Measurements from ENCODE around the gene PHOSPHO2. TPM values are rescaled to one million over a fixed set of nuclear protein-coding genes. Genes with fewer than 3 reads are reported as not detected.

The PHOSPHO2 gene
- polyA plus RNA-seq (2013): 15.2 TPM

GRCh38 chr2:169694113-169694893 lies at the start of gene PHOSPHO2, which contains the start of gene CFAP210:
Gene PHOSPHO2, plus strand, starts transcription at chr2:169694469. Its CDS starts 6,503 bp downstream, at chr2:169700972.
Gene CFAP210, minus strand, starts transcription at chr2:169694405. Its CDS starts 78 bp downstream, at chr2:169694327.
- peaks cover 6 to 16% (median 9%) of the 10 kb centered on the region in 4 experiments for H3K4me1 ChIP-seq (ENCODE audit: control extremely low read depth in 1 of 4, control insufficient read depth in 4 of 4, insufficient read depth in 4 of 4, low read length in 3 of 4)
- H3K27ac ChIP-seq (ENCODE audit: insufficient read depth in 1 of 2, low read depth in 1 of 2, low read length in 2 of 2, poor library complexity in 1 of 2, severe bottlenecking in 2 of 2): peak within 1 kb of the TSS; percentile 94 to 95
- ChIA-PET POLR2A (interaction anchor here (0.5 kb wide), 1 partner anchor 46 kb away, joined by 6 read pairs; no protein-coding TSS in a partner anchor), CTCF (interaction anchor here (1.1 to 4.1 kb wide), 6 partner anchors 9 to 96 kb away, joined by 3 to 20 read pairs (median 4); no protein-coding TSS in a partner anchor)
- H3K9me3 ChIP-seq (ENCODE audit: control extremely low read depth in 1 of 5, control insufficient read depth in 4 of 5, insufficient read depth in 2 of 5, low read depth in 1 of 5, low read length in 4 of 5): peaks cover 0 to 4% (median 2%) of the 10 kb centered on the region in 5 experiments
- peak; percentile 99 for DNase-seq
- peak within 1 kb of the TSS; percentile 59 to 93 (median 84) for H3K4me3 ChIP-seq (ENCODE audit: control insufficient read depth in 1 of 7, extremely low read depth in 1 of 7, insufficient read depth in 4 of 7, low read depth in 2 of 7, low read length in 6 of 7)
- no peaks in the 10 kb centered on the region for H3K27me3 ChIP-seq (replicated peaks in 2 of 5; ENCODE audit: control insufficient read depth in 4 of 5, insufficient read depth in 5 of 5, low read length in 4 of 5)
- H3K36me3 ChIP-seq (ENCODE audit: control insufficient read depth in 4 of 4, insufficient read depth in 4 of 4, low read length in 3 of 4): peaks cover 2 to 5% (median 3%) of the 10 kb centered on the region in 4 experiments
- under 1% methylated on average over 61 of the region's 63 CpGs for WGBS (ENCODE audit: insufficient coverage)

GRCh38 chr2:169647496-169647895 lies 46.8 kb upstream of the PHOSPHO2 start:
- DNase-seq: no peak
- CTCF ChIA-PET: no interaction called here
- H3K4me1 ChIP-seq (ENCODE audit: control extremely low read depth in 1 of 4, control insufficient read depth in 4 of 4, insufficient read depth in 4 of 4, low read length in 3 of 4): no peaks in the 10 kb centered on the region

GRCh38 chr2:169649278-169649677 lies 45.0 kb upstream of the PHOSPHO2 start:
- ChIA-PET CTCF (no interaction called here), POLR2A (no interaction called here)
- Histone ChIP-seq H3K27ac (ENCODE audit: insufficient read depth in 1 of 2, low read depth in 1 of 2, low read length in 2 of 2, poor library complexity in 1 of 2, severe bottlenecking in 2 of 2) (no peak overlapping the region), H3K4me3 (ENCODE audit: control insufficient read depth in 1 of 7, extremely low read depth in 1 of 7, insufficient read depth in 4 of 7, low read depth in 2 of 7, low read length in 6 of 7) (no peak overlapping the region), H3K36me3 (ENCODE audit: control insufficient read depth in 4 of 4, insufficient read depth in 4 of 4, low read length in 3 of 4) (no peaks in the 10 kb centered on the region), H3K9me3 (ENCODE audit: control extremely low read depth in 1 of 5, control insufficient read depth in 4 of 5, insufficient read depth in 2 of 5, low read depth in 1 of 5, low read length in 4 of 5) (no peaks in the 10 kb centered on the region), H3K4me1 (ENCODE audit: control extremely low read depth in 1 of 4, control insufficient read depth in 4 of 4, insufficient read depth in 4 of 4, low read length in 3 of 4) (no peaks in the 10 kb centered on the region), H3K27me3 (replicated peaks in 2 of 5; ENCODE audit: control insufficient read depth in 4 of 5, insufficient read depth in 5 of 5, low read length in 4 of 5) (no peaks in the 10 kb centered on the region)
- DNase-seq: no peak
- WGBS (ENCODE audit: insufficient coverage): no CpG with 5 or more reads among the region's 1 CpG

More at GRCh38 chr2:169647496-169647895, 46.8 kb upstream of the PHOSPHO2 start:
- 100% methylated on average over 1 of the region's 2 CpGs for WGBS (ENCODE audit: insufficient coverage)
- POLR2A ChIA-PET: no interaction called here
- H3K27me3 ChIP-seq (replicated peaks in 2 of 5; ENCODE audit: control insufficient read depth in 4 of 5, insufficient read depth in 5 of 5, low read length in 4 of 5): no peaks in the 10 kb centered on the region
- no peaks in the 10 kb centered on the region for H3K9me3 ChIP-seq (ENCODE audit: control extremely low read depth in 1 of 5, control insufficient read depth in 4 of 5, insufficient read depth in 2 of 5, low read depth in 1 of 5, low read length in 4 of 5)
- H3K27ac ChIP-seq (ENCODE audit: insufficient read depth in 1 of 2, low read depth in 1 of 2, low read length in 2 of 2, poor library complexity in 1 of 2, severe bottlenecking in 2 of 2): no peak overlapping the region
- no peak overlapping the region for H3K4me3 ChIP-seq (ENCODE audit: control insufficient read depth in 1 of 7, extremely low read depth in 1 of 7, insufficient read depth in 4 of 7, low read depth in 2 of 7, low read length in 6 of 7)
- H3K36me3 ChIP-seq (ENCODE audit: control insufficient read depth in 4 of 4, insufficient read depth in 4 of 4, low read length in 3 of 4): no peaks in the 10 kb centered on the region

- Histone ChIP-seq H3K4me3 (ENCODE audit: control insufficient read depth in 1 of 7, extremely low read depth in 1 of 7, insufficient read depth in 4 of 7, low read depth in 2 of 7, low read length in 6 of 7) (no peak overlapping the region), H3K27me3 (replicated peaks in 2 of 5; ENCODE audit: control insufficient read depth in 4 of 5, insufficient read depth in 5 of 5, low read length in 4 of 5) (no peaks in the 10 kb centered on the region), H3K4me1 (ENCODE audit: control extremely low read depth in 1 of 4, control insufficient read depth in 4 of 4, insufficient read depth in 4 of 4, low read length in 3 of 4) (peaks cover 0 to 5% (median 1%) of the 10 kb centered on the region in 4 experiments), H3K27ac (ENCODE audit: insufficient read depth in 1 of 2, low read depth in 1 of 2, low read length in 2 of 2, poor library complexity in 1 of 2, severe bottlenecking in 2 of 2) (no peak overlapping the region), H3K9me3 (ENCODE audit: control extremely low read depth in 1 of 5, control insufficient read depth in 4 of 5, insufficient read depth in 2 of 5, low read depth in 1 of 5, low read length in 4 of 5) (no peaks in the 10 kb centered on the region), H3K36me3 (ENCODE audit: control insufficient read depth in 4 of 4, insufficient read depth in 4 of 4, low read length in 3 of 4) (no peaks in the 10 kb centered on the region)
- ChIA-PET POLR2A (no interaction called here), CTCF (interaction anchor here (1.4 kb wide), 1 partner anchor 10 kb away, joined by 3 read pairs; no protein-coding TSS in a partner anchor)
- WGBS (ENCODE audit: insufficient coverage): 100% methylated on average over 2 of the region's 3 CpGs
- DNase-seq: no peak
Measured at GRCh38 chr2:169653636-169654035, 40.6 kb upstream of the PHOSPHO2 start.

GRCh38 chr2:169656164-169656563 lies 38.1 kb upstream of the PHOSPHO2 start:
- WGBS (ENCODE audit: insufficient coverage): 76% methylated on average over 3 of the region's 3 CpGs
- no peak overlapping the region for H3K27ac ChIP-seq (ENCODE audit: insufficient read depth in 1 of 2, low read depth in 1 of 2, low read length in 2 of 2, poor library complexity in 1 of 2, severe bottlenecking in 2 of 2)
- H3K9me3 ChIP-seq (ENCODE audit: control extremely low read depth in 1 of 5, control insufficient read depth in 4 of 5, insufficient read depth in 2 of 5, low read depth in 1 of 5, low read length in 4 of 5): no peaks in the 10 kb centered on the region
- ChIA-PET POLR2A (no interaction called here), CTCF (interaction anchor here (1.3 kb wide), 2 partner anchors 8 to 10 kb away, joined by 3 read pairs; no protein-coding TSS in a partner anchor)
- peaks cover 0 to 18% (median 5%) of the 10 kb centered on the region in 4 experiments for H3K4me1 ChIP-seq (ENCODE audit: control extremely low read depth in 1 of 4, control insufficient read depth in 4 of 4, insufficient read depth in 4 of 4, low read length in 3 of 4)
- H3K4me3 ChIP-seq (ENCODE audit: control insufficient read depth in 1 of 7, extremely low read depth in 1 of 7, insufficient read depth in 4 of 7, low read depth in 2 of 7, low read length in 6 of 7): no peak overlapping the region
- no peaks in the 10 kb centered on the region for H3K36me3 ChIP-seq (ENCODE audit: control insufficient read depth in 4 of 4, insufficient read depth in 4 of 4, low read length in 3 of 4)
- no peak for DNase-seq
- no peaks in the 10 kb centered on the region for H3K27me3 ChIP-seq (replicated peaks in 2 of 5; ENCODE audit: control insufficient read depth in 4 of 5, insufficient read depth in 5 of 5, low read length in 4 of 5)

GRCh38 chr2:169658877-169659276 lies 35.4 kb upstream of the PHOSPHO2 start:
- CTCF ChIA-PET: no interaction called here
- peak overlapping the region in 1 of 7 experiments; percentile 26 for H3K4me3 ChIP-seq (ENCODE audit: control insufficient read depth in 1 of 7, extremely low read depth in 1 of 7, insufficient read depth in 4 of 7, low read depth in 2 of 7, low read length in 6 of 7)
- peak overlapping the region in 1 of 2 experiments; percentile 50 for H3K27ac ChIP-seq (ENCODE audit: insufficient read depth in 1 of 2, low read depth in 1 of 2, low read length in 2 of 2, poor library complexity in 1 of 2, severe bottlenecking in 2 of 2)
- POLR2A ChIA-PET: no interaction called here
- no CpG with 5 or more reads among the region's 1 CpG for WGBS (ENCODE audit: insufficient coverage)
- no peaks in the 10 kb centered on the region for H3K9me3 ChIP-seq (ENCODE audit: control extremely low read depth in 1 of 5, control insufficient read depth in 4 of 5, insufficient read depth in 2 of 5, low read depth in 1 of 5, low read length in 4 of 5)
- no peak for DNase-seq
- no peaks in the 10 kb centered on the region for H3K27me3 ChIP-seq (replicated peaks in 2 of 5; ENCODE audit: control insufficient read depth in 4 of 5, insufficient read depth in 5 of 5, low read length in 4 of 5)
- no peaks in the 10 kb centered on the region for H3K36me3 ChIP-seq (ENCODE audit: control insufficient read depth in 4 of 4, insufficient read depth in 4 of 4, low read length in 3 of 4)
- peaks cover 0 to 24% (median 6%) of the 10 kb centered on the region in 4 experiments for H3K4me1 ChIP-seq (ENCODE audit: control extremely low read depth in 1 of 4, control insufficient read depth in 4 of 4, insufficient read depth in 4 of 4, low read length in 3 of 4)

GRCh38 chr2:169659320-169659719 lies 34.9 kb upstream of the PHOSPHO2 start:
- peaks cover 0 to 24% (median 7%) of the 10 kb centered on the region in 4 experiments for H3K4me1 ChIP-seq (ENCODE audit: control extremely low read depth in 1 of 4, control insufficient read depth in 4 of 4, insufficient read depth in 4 of 4, low read length in 3 of 4)
- no peak overlapping the region for H3K4me3 ChIP-seq (ENCODE audit: control insufficient read depth in 1 of 7, extremely low read depth in 1 of 7, insufficient read depth in 4 of 7, low read depth in 2 of 7, low read length in 6 of 7)
- no peaks in the 10 kb centered on the region for H3K36me3 ChIP-seq (ENCODE audit: control insufficient read depth in 4 of 4, insufficient read depth in 4 of 4, low read length in 3 of 4)
- H3K9me3 ChIP-seq (ENCODE audit: control extremely low read depth in 1 of 5, control insufficient read depth in 4 of 5, insufficient read depth in 2 of 5, low read depth in 1 of 5, low read length in 4 of 5): no peaks in the 10 kb centered on the region
- peak in 2 of 3 donors; percentile 59 to 70 for DNase-seq
- WGBS (ENCODE audit: insufficient coverage): 0% methylated on average over 1 of the region's 1 CpG
- CTCF ChIA-PET: no interaction called here
- peak overlapping the region in 1 of 2 experiments; percentile 50 for H3K27ac ChIP-seq (ENCODE audit: insufficient read depth in 1 of 2, low read depth in 1 of 2, low read length in 2 of 2, poor library complexity in 1 of 2, severe bottlenecking in 2 of 2)
- no peaks in the 10 kb centered on the region for H3K27me3 ChIP-seq (replicated peaks in 2 of 5; ENCODE audit: control insufficient read depth in 4 of 5, insufficient read depth in 5 of 5, low read length in 4 of 5)
- POLR2A ChIA-PET: no interaction called here

All from common myeloid progenitor, CD34-positive (primary cell).